DOHH2 (cell line): ENCODE measurements around the gene TNFSF10.

ENCODE experiments used
- H3F3A ChIP-seq: fragments of 200-600 bp; sonication (generic), shearing (Covaris generic); 2 replicates; pipeline ENCODE4 v1.6.0; 2016; ENCODE audit warnings: antibody characterized with exemption, mild to moderate bottlenecking; ENCODE audit not compliant: control insufficient read depth, insufficient read depth
- H3K27ac ChIP-seq: fragments of 200-600 bp; sonication (generic); 2 replicates; pipeline ENCODE4 v1.5.1; 2014; ENCODE audit warnings: low read depth, mild to moderate bottlenecking, low read length, moderate library complexity
- H3K27me3 ChIP-seq: fragments of 200-600 bp; sonication (generic); 2 replicates; pipeline ENCODE4 v1.6.1; 2014; ENCODE audit warnings: mild to moderate bottlenecking, low read length, mixed read lengths; ENCODE audit not compliant: control insufficient read depth
- H3K36me3 ChIP-seq: fragments of 200-600 bp; sonication (generic); 2 replicates; pipeline ENCODE4 v1.6.1; 2014; ENCODE audit warnings: mild to moderate bottlenecking, low read length, moderate library complexity, mixed read lengths; ENCODE audit not compliant: control insufficient read depth
- H3K4me1 ChIP-seq: fragments of 200-600 bp; sonication (generic); 2 replicates; pipeline ENCODE4 v1.6.1; 2014; ENCODE audit warnings: mild to moderate bottlenecking, low read length, mixed read lengths; ENCODE audit not compliant: control insufficient read depth
- H3K4me2 ChIP-seq: fragments of 200-600 bp; sonication (generic); 2 replicates; pipeline ENCODE4 v1.6.0; 2014; ENCODE audit warnings: mild to moderate bottlenecking, low read length, moderate library complexity
- H3K4me3 ChIP-seq: fragments of 200-600 bp; sonication (generic); 2 replicates; pipeline ENCODE4 v1.5.1; 2014; ENCODE audit warnings: mild to moderate bottlenecking, low read length, mixed read lengths
- H3K79me2 ChIP-seq: fragments of 200-600 bp; sonication (generic); 2 replicates; pipeline ENCODE4 v1.6.1; 2014; ENCODE audit warnings: mild to moderate bottlenecking, low read length, mixed read lengths; ENCODE audit not compliant: control insufficient read depth
- H3K9me2 ChIP-seq: fragments of 200-600 bp; sonication (generic); replicated peaks from 2 replicates; pipeline ENCODE4 v1.6.1; 2014; ENCODE audit warnings: mild to moderate bottlenecking, low read length, mixed read lengths; ENCODE audit not compliant: control insufficient read depth
- H3K9me3 ChIP-seq: fragments of 200-600 bp; sonication (generic); 2 replicates; pipeline ENCODE4 v1.6.1; 2014; ENCODE audit warnings: antibody characterized with exemption, low read length, mixed read lengths; ENCODE audit not compliant: control insufficient read depth, insufficient read depth
- H4K20me1 ChIP-seq: fragments of 200-600 bp; sonication (generic); 2 replicates; pipeline ENCODE4 v1.6.0; 2014; ENCODE audit warnings: low read depth, mild to moderate bottlenecking, antibody characterized with exemption, low read length, moderate library complexity; ENCODE audit not compliant: control insufficient read depth, insufficient read depth
- CTCF ChIP-seq: fragments of 200-600 bp; sonication (generic); IDR thresholded peaks from one replicate; pipeline ENCODE4 v1.5.1; 2014; ENCODE audit warnings: antibody characterized with exemption, mild to moderate bottlenecking, low read depth, low read length; ENCODE audit not compliant: poor library complexity, severe bottlenecking
- EZH2phosphoT487 ChIP-seq: fragments of 200-600 bp; sonication (generic); IDR thresholded peaks from 2 replicates; pipeline ENCODE4 v1.6.1; 2017; ENCODE audit warnings: borderline replicate concordance, mild to moderate bottlenecking, antibody characterized with exemption, low read length, moderate library complexity, mixed read lengths

The TNFSF10 gene

DNA sequence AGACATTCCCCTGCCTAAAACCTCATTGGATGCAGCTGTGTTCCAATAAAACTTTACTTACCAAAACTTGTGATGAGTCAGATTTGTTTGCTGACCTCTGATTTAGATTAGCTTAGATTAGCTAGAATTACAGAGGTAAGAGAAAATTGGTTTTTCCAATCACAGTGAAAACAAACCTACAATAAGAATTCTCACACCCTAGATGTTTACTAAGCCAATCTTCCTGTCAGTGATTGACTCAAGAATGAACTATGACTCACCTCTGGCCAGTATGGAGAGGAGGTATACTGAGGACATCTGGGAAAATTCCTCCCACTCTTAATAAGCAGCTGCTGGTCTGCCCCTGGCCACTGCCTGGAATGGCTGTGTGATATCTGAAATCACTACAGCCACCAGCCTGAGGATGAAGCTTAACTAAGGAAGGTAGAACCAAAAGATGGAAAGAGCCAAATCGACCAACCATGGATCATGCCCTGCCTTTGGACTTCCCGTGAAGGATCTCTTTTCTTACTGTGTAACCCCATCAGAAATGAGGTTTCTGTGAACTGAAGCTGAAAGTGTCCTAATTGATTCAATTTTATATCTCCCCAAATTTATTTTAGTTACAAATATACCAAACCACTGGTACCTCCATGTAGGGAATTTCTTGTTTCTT lies 55.9 kb downstream of the TNFSF10 start:
- no peaks in the 10 kb centered on the region for H3K79me2 ChIP-seq
- no peaks in the 10 kb centered on the region for H3K36me3 ChIP-seq
- H4K20me1 ChIP-seq, result no peaks in the 10 kb centered on the region
- TF ChIP-seq EZH2phosphoT487, result no peak
- TF ChIP-seq CTCF, result no peak
- H3K27me3 ChIP-seq, result peaks cover 3% of the 10 kb centered on the region; the same call in 1 of the 2 replicates
- no peaks in the 10 kb centered on the region for H3K9me2 ChIP-seq
- H3K4me1 ChIP-seq, result no peaks in the 10 kb centered on the region
- H3K4me2 ChIP-seq, result no peak overlapping the region
- no peaks in the 10 kb centered on the region for H3F3A ChIP-seq
- H3K27ac ChIP-seq, result no peak overlapping the region
- H3K9me3 ChIP-seq, result no peaks in the 10 kb centered on the region
- H3K4me3 ChIP-seq, result no peak overlapping the region

GRCh38 chr3:172466553-172467130 lies 56.6 kb downstream of the TNFSF10 start:
- Histone ChIP-seq H3F3A (no peaks in the 10 kb centered on the region), H3K4me1 (no peaks in the 10 kb centered on the region), H3K79me2 (no peaks in the 10 kb centered on the region), H4K20me1 (no peaks in the 10 kb centered on the region), H3K4me3 (no peak overlapping the region), H3K27ac (no peak overlapping the region), H3K27me3 (peaks cover 3% of the 10 kb centered on the region; the same call in 1 of the 2 replicates), H3K36me3 (no peaks in the 10 kb centered on the region), H3K9me3 (no peaks in the 10 kb centered on the region), H3K4me2 (no peak overlapping the region), H3K9me2 (no peaks in the 10 kb centered on the region)
- TF ChIP-seq CTCF (no peak), EZH2phosphoT487 (no peak)

DNA sequence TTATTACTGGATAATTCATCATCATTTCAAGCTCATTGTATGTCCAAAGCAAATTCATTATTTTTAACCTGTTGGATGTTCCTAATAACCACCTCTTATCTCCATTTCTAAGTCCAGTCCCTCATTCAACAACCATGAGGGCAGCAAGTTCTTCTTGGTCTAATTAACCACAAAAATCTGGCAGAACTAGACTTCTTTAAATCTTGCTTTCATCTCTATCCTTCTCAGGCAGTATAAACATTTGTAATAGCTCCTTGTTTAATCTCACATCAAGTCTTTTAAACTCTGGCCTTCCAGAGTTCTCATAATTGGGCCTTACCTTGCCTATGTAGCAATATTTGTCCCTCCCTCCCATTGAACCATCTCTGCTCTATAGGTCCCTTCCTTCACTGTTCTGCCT lies 57.9 kb downstream of the TNFSF10 start:
- peaks cover 3% of the 10 kb centered on the region; the same call in 1 of the 2 replicates for H3K27me3 ChIP-seq
- no peaks in the 10 kb centered on the region for H3K36me3 ChIP-seq
- no peaks in the 10 kb centered on the region for H3K9me2 ChIP-seq
- H4K20me1 ChIP-seq, result no peaks in the 10 kb centered on the region
- H3K9me3 ChIP-seq, result no peaks in the 10 kb centered on the region
- no peaks in the 10 kb centered on the region for H3F3A ChIP-seq
- no peaks in the 10 kb centered on the region for H3K79me2 ChIP-seq
- no peak overlapping the region for H3K4me3 ChIP-seq
- H3K4me1 ChIP-seq, result no peaks in the 10 kb centered on the region
- H3K27ac ChIP-seq, result no peak overlapping the region
- no peak for TF ChIP-seq EZH2phosphoT487
- TF ChIP-seq CTCF, result no peak
- no peak overlapping the region for H3K4me2 ChIP-seq
